Lung (tissue), 12 donors: ENCODE data around the gene GPR62. TPM values are rescaled to one million over a fixed set of nuclear protein-coding genes. Genes with fewer than 3 reads are reported as not detected.

ENCODE experiments used
- ATAC-seq: fragments of 200-7000 bp; cut with Tn5 transposase; one replicate; pipeline ENCODE4 v1.9.1; 2020; ENCODE audit warnings: moderate number of reproducible peaks; ENCODE audit not compliant: insufficient read depth, low FRiP score
- DNase-seq, 3 donors: peaks; one replicate each; pipeline ENCODE4 v3.0.0-alpha.2; 2013 to 2017
- H3K27ac ChIP-seq, 2 donors: one replicate each; pipeline ENCODE4 v1.5.1; 2013; ENCODE audit warnings: mild to moderate bottlenecking in 2 of 2, moderate library complexity in 2 of 2, control low read depth in 1 of 2, inconsistent platforms in 1 of 2, low read depth in 1 of 2, low read length in 1 of 2
- H3K27me3 ChIP-seq, 3 donors: one replicate each; pipeline ENCODE4 v1.5.1; 2013; ENCODE audit warnings: low read length in 2 of 3; ENCODE audit not compliant: control insufficient read depth in 3 of 3, insufficient read depth in 3 of 3
- H3K36me3 ChIP-seq, 4 donors: one replicate each; pipeline ENCODE4 v1.5.1; 2013; ENCODE audit warnings: low read length in 4 of 4, mild to moderate bottlenecking in 1 of 4, moderate library complexity in 1 of 4; ENCODE audit not compliant: control insufficient read depth in 4 of 4, insufficient read depth in 4 of 4
- H3K4me1 ChIP-seq, 5 donors: one replicate each; pipeline ENCODE4 v1.5.1; 2013; ENCODE audit warnings: low read length in 5 of 5, mild to moderate bottlenecking in 2 of 5, moderate library complexity in 1 of 5; ENCODE audit not compliant: control insufficient read depth in 5 of 5, insufficient read depth in 5 of 5
- H3K4me3 ChIP-seq: one replicate; pipeline ENCODE4 v1.5.1; 2013; ENCODE audit warnings: mild to moderate bottlenecking, control low read depth, moderate library complexity
- H3K9ac ChIP-seq, 2 donors: one replicate each; pipeline ENCODE4 v1.5.1; 2013; ENCODE audit warnings: low read length in 2 of 2, control low read depth in 1 of 2; ENCODE audit not compliant: insufficient read depth in 1 of 2
- H3K9me3 ChIP-seq, 4 donors: one replicate each; pipeline ENCODE4 v1.5.1; 2013; ENCODE audit warnings: low read length in 3 of 4, mild to moderate bottlenecking in 1 of 4, moderate library complexity in 1 of 4; ENCODE audit not compliant: control insufficient read depth in 4 of 4, insufficient read depth in 3 of 4
- WGBS, 2 donors: extraction: QIAGEN DNeasy Blood & Tissue Kit; methylation state at CpG; one replicate each; pipeline ENCODE4 v1.1.7; 2013; 5-methylcytosine and 5-hydroxymethylcytosine counted together
- polyA plus RNA-seq, 2 donors: library from polyadenylated mRNA; stranded (reverse); fragments of 200-250 nt; gene quantifications; one replicate each; pipeline ENCODE4 v1.2.1, GENCODE V29; 2013
- total RNA-seq, 2 donors: library from RNA; depleted of rRNA in 1 of 2; stranded (reverse); fragments of >200 nt in 1 of 2; gene quantifications; one replicate each; pipeline ENCODE4 v1.2.1, GENCODE V29; 2014 to 2021
- TF ChIP-seq, protein P1 (sequence below): IDR thresholded peaks from 2 replicates; pipeline ENCODE4 v1.5.1; 2012; ENCODE audit warnings: mild to moderate bottlenecking; ENCODE audit errors: control extremely low read depth, extremely low read depth
- donor health status: control.
- donor health status: control.
- donor health status: Bipolar disorder and iron deficiency.
- donor health status: healthy.
- donor health status: DM: yes; HTN: yes; CAD: no.

Gene GPR62
- total and polyA plus RNA-seq, 4 donors = 0.05 to 0.15 TPM; not detected in 2

DNA sequence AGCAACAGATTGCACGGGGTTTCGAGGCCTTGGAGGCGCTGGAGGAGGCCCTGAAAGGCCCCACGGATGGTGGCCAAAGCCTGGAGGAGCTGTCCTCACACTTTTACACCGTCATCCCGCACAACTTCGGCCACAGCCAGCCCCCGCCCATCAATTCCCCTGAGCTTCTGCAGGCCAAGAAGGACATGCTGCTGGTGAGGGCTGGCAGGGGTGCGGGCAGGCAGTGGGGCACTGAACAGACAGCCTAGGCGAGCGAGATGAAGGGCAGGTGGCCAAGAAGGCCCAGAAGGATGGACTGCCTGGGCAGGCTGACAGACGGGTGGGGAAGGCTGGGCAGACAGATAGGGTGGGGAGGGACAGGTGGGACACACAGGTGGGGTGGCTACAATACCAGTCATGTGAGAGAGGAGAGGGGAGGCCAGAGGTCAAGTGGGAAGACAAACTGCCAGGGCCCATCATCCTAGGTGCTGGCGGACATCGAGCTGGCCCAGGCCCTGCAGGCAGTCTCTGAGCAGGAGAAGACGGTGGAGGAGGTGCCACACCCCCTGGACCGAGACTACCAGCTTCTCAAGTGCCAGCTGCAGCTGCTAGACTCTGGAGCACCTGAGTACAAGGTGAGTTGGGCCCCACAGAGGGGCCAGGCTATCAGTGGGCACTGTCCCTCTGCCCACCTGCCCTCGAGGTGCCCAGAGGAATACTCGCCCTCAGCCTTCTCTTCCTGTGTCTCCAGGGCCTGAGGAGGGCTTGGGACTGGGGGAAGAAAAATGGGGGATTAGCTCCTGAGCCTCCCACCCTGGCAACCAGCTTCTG, 9.9 kb upstream of the GPR62 start:
- H3K36me3 ChIP-seq = peaks cover 0 to 2% (median 0%) of the 10 kb centered on the region in 4 donors
- H3K4me3 ChIP-seq = no peak overlapping the region
- H3K9ac ChIP-seq = no peak overlapping the region
- peaks cover 0 to 2% (median 0%) of the 10 kb centered on the region in 4 donors for H3K9me3 ChIP-seq
- peaks cover 3 to 18% (median 12%) of the 10 kb centered on the region in 5 donors for H3K4me1 ChIP-seq
- no peak for ATAC-seq
- no peaks in the 10 kb centered on the region for H3K27me3 ChIP-seq
- WGBS, 2 donors = 89 to 95% methylated on average over 18 of the region's 18 CpGs
- no peak overlapping the region for H3K27ac ChIP-seq
- TF ChIP-seq, protein P1, sequence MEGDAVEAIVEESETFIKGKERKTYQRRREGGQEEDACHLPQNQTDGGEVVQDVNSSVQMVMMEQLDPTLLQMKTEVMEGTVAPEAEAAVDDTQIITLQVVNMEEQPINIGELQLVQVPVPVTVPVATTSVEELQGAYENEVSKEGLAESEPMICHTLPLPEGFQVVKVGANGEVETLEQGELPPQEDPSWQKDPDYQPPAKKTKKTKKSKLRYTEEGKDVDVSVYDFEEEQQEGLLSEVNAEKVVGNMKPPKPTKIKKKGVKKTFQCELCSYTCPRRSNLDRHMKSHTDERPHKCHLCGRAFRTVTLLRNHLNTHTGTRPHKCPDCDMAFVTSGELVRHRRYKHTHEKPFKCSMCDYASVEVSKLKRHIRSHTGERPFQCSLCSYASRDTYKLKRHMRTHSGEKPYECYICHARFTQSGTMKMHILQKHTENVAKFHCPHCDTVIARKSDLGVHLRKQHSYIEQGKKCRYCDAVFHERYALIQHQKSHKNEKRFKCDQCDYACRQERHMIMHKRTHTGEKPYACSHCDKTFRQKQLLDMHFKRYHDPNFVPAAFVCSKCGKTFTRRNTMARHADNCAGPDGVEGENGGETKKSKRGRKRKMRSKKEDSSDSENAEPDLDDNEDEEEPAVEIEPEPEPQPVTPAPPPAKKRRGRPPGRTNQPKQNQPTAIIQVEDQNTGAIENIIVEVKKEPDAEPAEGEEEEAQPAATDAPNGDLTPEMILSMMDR = no peak
- DNase-seq = no peak

DNA sequence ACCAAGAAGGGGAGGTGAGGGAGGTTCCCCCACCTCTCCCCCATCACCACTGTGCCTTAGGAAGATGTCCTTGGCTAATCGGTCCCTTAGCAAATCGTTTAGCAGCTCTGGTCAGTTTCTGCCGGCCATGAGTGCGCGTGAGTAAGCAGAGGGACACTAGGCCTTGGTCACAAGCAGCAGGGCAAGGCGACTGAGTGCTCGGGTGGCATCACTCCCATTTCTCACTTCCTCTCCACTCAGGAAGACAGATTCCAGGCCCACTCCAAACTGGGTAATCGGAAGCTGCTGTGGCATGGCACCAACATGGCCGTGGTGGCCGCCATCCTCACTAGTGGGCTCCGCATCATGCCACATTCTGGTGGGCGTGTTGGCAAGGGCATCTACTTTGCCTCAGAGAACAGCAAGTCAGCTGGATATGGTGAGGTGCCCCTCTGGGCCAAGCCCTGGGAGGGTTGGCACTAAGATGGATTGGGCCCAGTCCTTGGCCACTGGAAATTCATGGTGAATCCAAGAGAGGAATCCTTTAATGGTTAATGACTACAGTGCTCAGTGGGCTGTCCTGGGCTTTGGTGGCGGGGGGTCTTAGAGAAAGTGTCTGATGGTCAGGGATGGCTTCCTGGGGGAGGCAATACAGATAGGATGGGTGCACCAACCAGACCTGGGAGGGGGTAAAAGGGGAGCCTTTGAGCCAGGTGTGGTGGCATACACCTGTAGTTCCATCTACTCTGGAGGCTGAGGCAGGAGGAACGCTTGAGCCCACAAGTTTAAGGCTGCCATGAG, 9.1 kb upstream of the GPR62 start:
- Histone ChIP-seq H3K4me3 (no peak overlapping the region), H3K9me3 (peaks cover 0 to 2% (median 0%) of the 10 kb centered on the region in 4 donors), H3K27me3 (no peaks in the 10 kb centered on the region), H3K4me1 (peaks cover 0 to 13% (median 8%) of the 10 kb centered on the region in 5 donors), H3K9ac (no peak overlapping the region), H3K36me3 (peaks cover 0 to 2% (median 0%) of the 10 kb centered on the region in 4 donors), H3K27ac (no peak overlapping the region)
- WGBS, 2 donors = 93 to 95% methylated on average over 14 of the region's 14 CpGs
- ATAC-seq = no peak
- TF ChIP-seq, protein P1 = no peak
- no peak for DNase-seq

DNA sequence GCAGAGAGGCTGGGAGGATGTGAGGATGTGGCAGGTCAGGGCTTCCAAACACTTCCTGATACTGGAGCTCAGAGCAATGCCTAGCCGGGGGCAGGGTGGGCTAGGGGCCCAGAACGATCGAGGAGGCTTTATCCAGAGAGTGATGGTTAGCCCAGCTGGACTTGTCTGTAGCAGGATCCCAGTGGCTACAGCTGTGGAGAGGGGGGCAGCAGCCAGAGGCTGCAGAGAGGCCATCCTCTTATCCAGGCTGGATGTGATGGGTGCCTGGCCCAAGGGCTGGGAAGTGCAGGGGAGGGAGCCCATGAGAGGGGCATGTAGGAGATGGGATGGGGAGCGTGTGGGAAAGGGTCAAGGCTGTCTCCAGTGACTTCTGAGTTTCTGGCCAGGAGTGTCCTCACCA, 8.4 kb upstream of the GPR62 start:
- no peak overlapping the region for H3K4me3 ChIP-seq
- H3K27ac ChIP-seq = no peak overlapping the region
- H3K27me3 ChIP-seq = no peaks in the 10 kb centered on the region
- peak in 1 of 3 donors; percentile 7 for DNase-seq
- peaks cover 0 to 2% (median 0%) of the 10 kb centered on the region in 4 donors for H3K9me3 ChIP-seq
- TF ChIP-seq, protein P1 = no peak
- peaks cover 0 to 11% (median 6%) of the 10 kb centered on the region in 5 donors for H3K4me1 ChIP-seq
- WGBS, 2 donors = 81 to 92% methylated on average over 4 of the region's 4 CpGs
- no peak overlapping the region for H3K9ac ChIP-seq
- no peak for ATAC-seq
- H3K36me3 ChIP-seq = peaks cover 0 to 2% (median 0%) of the 10 kb centered on the region in 4 donors
